Uterus (tissue), 2 donors: ENCODE measurements around the gene FBXO44.

ENCODE experiments used
- CTCF ChIP-seq, 4 experiments: fragments of 200-600 bp in 2 of 4; fragments of 450-650 bp in 2 of 4; sonication (generic) in 2 of 4; IDR thresholded peaks; one replicate each; pipeline ENCODE4 v1.5.1; 2016 to 2019; ENCODE audit warnings: antibody characterized with exemption in 4 of 4, mild to moderate bottlenecking in 2 of 4, moderate library complexity in 1 of 4
- POLR2A ChIP-seq, 2 donors: fragments of 450-650 bp; IDR thresholded peaks; one replicate each; pipeline ENCODE4 v1.6.1; 2016; ENCODE audit warnings: antibody characterized with exemption in 2 of 2, mild to moderate bottlenecking in 1 of 2, moderate library complexity in 1 of 2

- TF ChIP-seq CTCF (IDR thresholded peaks at IDR 0.05) (no peak), POLR2A (IDR thresholded peaks at IDR 0.05) (no peak)
These were observed 13.8 kb downstream of the FBXO44 start for GRCh38 chr1:11668516-11668915.
